ENCODE measurements around the gene TH. TPM values are rescaled to one million over a fixed set of nuclear protein-coding genes. Genes with fewer than 3 reads are reported as not detected.
"Not testable (repeated sequence)": the region's sequence is repeated elsewhere in the genome, so short reads cannot be mapped to it uniquely, and the experiment has no call there.

The TH gene
- total RNA-seq, 1 experiment from 2014 or later, result not detected

GRCh38 chr11:2195756-2196088, 24.1 kb upstream of the TH start:
- DNase-seq (ENCODE audit: low read depth), result no peak

GRCh38 chr11:2194877-2195755, 23.5 kb upstream of the TH start:
- DNase-seq (ENCODE audit: low read depth), result peak; percentile 48

- DNase-seq (ENCODE audit: low read depth), result not testable (repeated sequence)
Observed at GRCh38 chr11:2193888-2194595, 22.4 kb upstream of the TH start.

DNA sequence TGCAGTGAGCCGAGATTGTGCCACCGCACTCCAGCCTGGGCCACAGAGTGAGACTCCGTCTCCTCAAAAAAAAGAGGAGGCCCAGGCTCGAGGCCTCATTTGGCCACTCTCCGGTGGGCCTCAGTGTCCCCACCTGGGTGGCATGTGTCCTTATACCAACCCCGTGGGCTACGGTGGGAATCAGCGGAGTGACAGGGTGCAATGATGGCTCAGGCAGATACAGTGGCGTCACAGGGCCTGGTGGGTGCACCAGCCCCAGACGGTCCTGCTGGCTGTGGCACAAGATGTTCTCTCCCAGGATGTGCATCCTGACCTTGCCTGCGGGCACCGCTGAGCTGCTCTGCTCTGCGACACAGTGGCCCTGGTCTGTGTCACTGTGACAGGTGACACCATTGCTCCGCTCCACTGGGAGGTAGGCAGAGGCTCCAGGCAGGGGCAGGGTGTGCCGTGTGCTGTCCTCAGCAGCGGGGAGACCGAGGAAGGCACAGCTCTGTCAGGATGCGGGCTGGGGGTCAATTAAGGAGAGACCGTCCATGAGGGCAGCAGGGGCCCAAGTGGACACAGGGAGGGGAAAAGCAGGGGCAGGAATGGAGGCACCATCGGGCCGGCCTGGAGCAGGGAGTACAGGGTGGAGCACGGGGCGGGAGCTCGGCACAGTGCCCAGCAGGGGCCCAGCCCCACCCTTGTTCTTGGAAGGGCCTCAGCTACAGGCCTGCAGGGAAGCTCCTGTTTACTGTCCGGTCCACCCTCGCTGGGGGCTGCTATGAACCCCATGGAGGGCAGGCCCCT, 21.7 kb upstream of the TH start:
- no peak for DNase-seq (ENCODE audit: low read depth)

DNA sequence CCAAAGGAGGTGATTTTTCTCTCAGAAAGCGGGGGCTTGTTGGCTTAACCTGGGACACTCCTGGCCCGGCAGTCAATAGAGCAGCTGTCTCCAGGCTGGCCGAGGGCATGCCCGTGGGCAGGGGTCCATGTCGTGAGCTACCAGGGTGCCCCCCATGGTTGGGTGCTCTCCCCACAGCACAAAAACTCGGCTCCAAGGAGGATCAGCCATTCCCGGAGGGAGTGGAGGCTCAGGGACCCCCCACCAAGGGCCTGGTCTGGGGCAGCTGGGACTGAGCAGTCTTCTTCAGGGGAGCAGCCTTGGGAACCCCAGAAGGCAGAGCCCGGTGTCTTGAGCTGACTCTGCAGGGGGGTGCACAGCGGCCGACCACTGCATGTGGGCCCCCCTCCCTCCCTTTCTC, 20.8 kb upstream of the TH start:
- no peak for DNase-seq (ENCODE audit: low read depth)

GRCh38 chr11:2191883-2192282, 20.3 kb upstream of the TH start:
- DNase-seq (ENCODE audit: low read depth), result no peak

GRCh38 chr11:2190657-2191471, 19.2 kb upstream of the TH start:
- peak; percentile 32 for DNase-seq (ENCODE audit: low read depth)

DNA sequence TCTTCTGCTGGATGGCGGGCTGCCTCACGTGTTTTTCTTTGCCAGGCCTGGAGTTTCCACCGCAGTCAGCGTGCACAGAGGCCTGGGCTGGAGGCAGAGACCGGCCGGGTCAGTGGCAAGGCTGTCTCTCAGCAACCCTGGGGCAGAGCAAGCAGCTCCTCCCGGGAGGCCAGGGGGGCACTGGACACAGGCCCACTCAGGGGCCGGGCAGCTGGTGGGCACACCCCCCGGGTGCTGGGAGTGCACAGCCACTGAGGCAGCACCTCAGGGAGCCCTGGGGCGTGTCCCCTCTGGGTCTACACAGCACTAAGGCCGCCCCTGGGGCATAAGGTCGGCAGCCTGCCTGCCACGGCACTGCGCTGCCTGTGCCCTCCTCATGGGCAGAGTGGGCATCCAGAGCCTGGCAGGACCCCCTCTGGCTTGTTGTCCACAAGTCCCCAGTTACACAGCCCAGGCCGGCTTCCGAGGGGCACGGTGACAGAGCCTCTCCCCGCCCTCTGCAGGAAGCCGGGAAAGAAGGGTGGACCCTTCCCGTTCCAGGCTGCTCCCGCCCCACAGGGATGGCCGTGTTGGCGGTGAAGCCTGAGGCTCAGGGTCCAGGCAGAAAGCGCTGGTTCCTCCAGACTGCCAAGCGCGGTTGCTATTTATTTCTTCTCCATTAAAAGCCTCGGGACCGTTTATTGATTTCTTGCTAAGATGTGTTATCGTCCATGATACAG, 18.5 kb upstream of the TH start:
- DNase-seq (ENCODE audit: low read depth), result no peak

- no peak for DNase-seq (ENCODE audit: low read depth)
Observed at GRCh38 chr11:2188745-2189144, 17.1 kb upstream of the TH start.

DNA sequence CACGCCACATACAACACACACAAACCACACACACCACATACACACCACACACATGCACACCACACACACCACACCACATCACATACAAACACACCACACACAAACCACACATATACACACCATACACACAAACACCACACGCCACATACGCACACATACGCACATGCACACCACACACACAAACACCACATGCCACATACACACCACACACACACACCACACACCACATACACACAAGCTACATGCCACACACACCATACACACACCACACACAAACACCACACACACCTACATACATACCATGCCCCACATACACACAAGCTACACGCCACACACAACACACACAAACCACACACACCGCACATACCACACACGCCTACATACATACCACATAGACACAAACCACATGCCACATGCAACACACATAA, 15.7 kb upstream of the TH start:
- no peak for DNase-seq (ENCODE audit: low read depth)

- DNase-seq (ENCODE audit: low read depth), result peak; percentile 21
Observed at GRCh38 chr11:2186669-2187279, 15.2 kb upstream of the TH start.

GRCh38 chr11:2185324-2186085, 13.9 kb upstream of the TH start:
- no peak for DNase-seq (ENCODE audit: low read depth)

- DNase-seq (ENCODE audit: low read depth), result no peak
Observed at GRCh38 chr11:2182692-2183474, 11.3 kb upstream of the TH start.

DNA sequence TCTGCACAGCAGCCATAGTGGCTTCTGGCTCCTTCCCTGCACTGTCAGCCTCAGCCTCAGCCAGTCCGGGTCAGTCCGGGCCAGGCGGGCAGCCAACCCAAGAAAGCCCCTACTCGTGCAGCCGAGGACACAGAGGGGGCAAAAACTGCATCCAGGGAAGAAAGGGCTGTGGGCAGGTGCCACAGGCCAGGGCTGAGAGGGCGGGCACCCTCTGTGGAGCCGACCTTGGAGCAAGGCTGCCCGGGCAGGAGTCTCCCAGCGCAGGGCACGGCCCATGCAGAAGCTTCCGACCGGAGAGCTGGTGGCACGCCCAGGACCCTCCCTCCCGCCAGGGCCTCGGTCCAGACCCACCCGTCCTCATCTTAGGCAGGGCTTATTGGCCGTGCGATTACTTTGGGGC, 10.5 kb upstream of the TH start:
- no peak for DNase-seq (ENCODE audit: low read depth)

GRCh38 chr11:2180789-2181370, 9.3 kb upstream of the TH start:
- DNase-seq (ENCODE audit: low read depth), result no peak

- no peak for DNase-seq (ENCODE audit: low read depth)
Observed at GRCh38 chr11:2180347-2180746, 8.7 kb upstream of the TH start.

DNA sequence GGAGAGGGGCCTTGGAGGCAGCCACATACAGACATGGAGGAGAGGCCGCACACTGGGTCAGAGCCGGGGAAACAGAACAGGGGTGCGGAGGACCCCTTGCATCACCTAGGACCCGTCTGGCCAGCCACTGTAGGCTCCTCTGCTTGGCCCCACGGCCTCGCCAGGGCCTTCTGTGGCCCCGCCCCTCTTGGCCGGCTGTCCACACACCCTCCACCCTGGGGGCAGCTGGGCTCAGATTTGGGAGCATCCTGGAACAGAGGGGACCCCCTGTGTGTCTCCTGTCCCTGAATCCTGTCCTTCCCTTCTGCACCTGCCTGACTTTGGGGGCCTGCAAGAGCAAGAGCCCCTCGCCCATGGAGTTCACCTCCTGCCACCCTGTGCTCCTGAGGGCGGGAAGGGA, 7.9 kb upstream of the TH start:
- DNase-seq (ENCODE audit: low read depth), result no peak

- DNase-seq (ENCODE audit: low read depth), result peak; percentile 91
Observed at GRCh38 chr11:2178906-2179494, 7.4 kb upstream of the TH start.
